Nephron (organoid): Measurements from ENCODE around the gene USH2A.

ENCODE experiments used
- H3K27ac Mint-ChIP-seq, 3 experiments: 2 replicates each; pipeline ENCODE4 v1.8.0; 2020; ENCODE audit warnings: mixed read lengths in 3 of 3, mild to moderate bottlenecking in 2 of 3, moderate library complexity in 1 of 3
- H3K27me3 Mint-ChIP-seq: 2 replicates; pipeline ENCODE4 v1.8.0; 2021; ENCODE audit warnings: low read depth, mild to moderate bottlenecking, moderate library complexity, mixed read lengths
- H3K36me3 Mint-ChIP-seq: 2 replicates; pipeline ENCODE4 v1.8.0; 2020; ENCODE audit warnings: low read depth, mixed read lengths
- H3K4me1 Mint-ChIP-seq: 2 replicates; pipeline ENCODE4 v1.8.0; 2020; ENCODE audit warnings: mixed read lengths
- H3K4me3 Mint-ChIP-seq, 3 experiments: 2 replicates each; pipeline ENCODE4 v1.8.0; 2020; ENCODE audit warnings: mild to moderate bottlenecking in 3 of 3, mixed read lengths in 3 of 3, moderate library complexity in 2 of 3
- H3K9me3 Mint-ChIP-seq: 2 replicates; pipeline ENCODE4 v1.8.0; 2020; ENCODE audit warnings: mixed read lengths
- TF ChIP-seq, protein P1 (sequence below), 3 experiments: fragments of 200-600 bp; sonication (generic); IDR thresholded peaks; one replicate each; pipeline ENCODE4 v1.5.0; 2021; ENCODE audit warnings: antibody characterized with exemption in 3 of 3; ENCODE audit not compliant: unreplicated experiment in 3 of 3

Gene USH2A

DNA sequence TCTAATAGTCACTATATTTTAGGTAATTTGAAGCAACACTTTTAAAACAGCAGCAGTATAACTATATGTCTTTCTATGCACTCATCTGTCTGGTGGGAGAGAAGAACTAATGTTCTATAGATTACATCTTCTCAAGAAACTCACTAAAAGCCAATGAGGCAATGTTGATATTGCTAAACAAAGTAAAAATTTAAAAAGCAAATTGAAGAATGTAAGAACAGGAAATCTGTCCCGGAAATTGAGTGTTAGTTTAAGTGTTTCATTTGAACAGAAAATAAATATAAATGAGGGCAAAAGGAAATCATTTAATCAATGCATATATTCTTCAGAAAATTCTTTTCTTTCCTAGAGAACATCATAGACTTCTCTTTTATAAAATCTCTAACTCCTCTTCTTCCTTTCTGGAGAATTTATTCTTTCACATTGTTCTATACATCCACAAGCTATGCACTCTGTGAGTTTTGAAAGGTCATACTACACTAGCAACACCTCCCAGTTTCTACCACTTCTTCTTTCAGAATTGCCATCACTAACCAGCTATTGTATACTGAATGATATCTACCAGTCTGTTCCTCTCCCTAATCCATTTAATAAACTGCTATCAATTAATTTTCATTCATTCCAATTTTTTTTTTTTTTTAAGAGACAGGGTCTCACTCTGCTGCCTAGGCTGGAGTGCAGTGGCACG lies 153.0 kb downstream of the USH2A start:
- no peaks in the 10 kb centered on the region for H3K27me3 Mint-ChIP-seq
- no peak overlapping the region for H3K27ac Mint-ChIP-seq
- H3K4me1 Mint-ChIP-seq = no peaks in the 10 kb centered on the region
- H3K36me3 Mint-ChIP-seq = no peaks in the 10 kb centered on the region
- TF ChIP-seq, protein P1, sequence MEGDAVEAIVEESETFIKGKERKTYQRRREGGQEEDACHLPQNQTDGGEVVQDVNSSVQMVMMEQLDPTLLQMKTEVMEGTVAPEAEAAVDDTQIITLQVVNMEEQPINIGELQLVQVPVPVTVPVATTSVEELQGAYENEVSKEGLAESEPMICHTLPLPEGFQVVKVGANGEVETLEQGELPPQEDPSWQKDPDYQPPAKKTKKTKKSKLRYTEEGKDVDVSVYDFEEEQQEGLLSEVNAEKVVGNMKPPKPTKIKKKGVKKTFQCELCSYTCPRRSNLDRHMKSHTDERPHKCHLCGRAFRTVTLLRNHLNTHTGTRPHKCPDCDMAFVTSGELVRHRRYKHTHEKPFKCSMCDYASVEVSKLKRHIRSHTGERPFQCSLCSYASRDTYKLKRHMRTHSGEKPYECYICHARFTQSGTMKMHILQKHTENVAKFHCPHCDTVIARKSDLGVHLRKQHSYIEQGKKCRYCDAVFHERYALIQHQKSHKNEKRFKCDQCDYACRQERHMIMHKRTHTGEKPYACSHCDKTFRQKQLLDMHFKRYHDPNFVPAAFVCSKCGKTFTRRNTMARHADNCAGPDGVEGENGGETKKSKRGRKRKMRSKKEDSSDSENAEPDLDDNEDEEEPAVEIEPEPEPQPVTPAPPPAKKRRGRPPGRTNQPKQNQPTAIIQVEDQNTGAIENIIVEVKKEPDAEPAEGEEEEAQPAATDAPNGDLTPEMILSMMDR (IDR thresholded peaks at IDR 0.05; ENCODE audit: unreplicated experiment in 3 of 3) = no peak
- H3K4me3 Mint-ChIP-seq = no peak overlapping the region
- H3K9me3 Mint-ChIP-seq = no peaks in the 10 kb centered on the region

DNA sequence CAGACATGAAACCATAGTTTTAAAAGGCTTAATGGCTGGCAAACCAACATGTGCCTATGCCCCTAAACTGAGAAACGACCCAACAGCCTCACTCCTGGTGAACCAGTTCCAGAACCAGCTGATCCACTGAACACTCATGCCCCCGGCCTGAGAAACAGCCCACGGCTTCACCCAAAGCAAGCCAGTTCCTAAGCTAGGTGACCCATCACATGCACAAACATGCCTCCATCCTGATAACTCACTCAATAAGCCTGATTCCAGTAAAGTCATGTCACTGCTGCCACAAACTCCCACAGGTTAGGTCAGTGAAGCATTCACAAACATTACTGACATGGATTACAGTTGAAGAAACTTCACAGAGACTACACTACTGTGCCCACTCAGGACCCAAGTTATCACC lies 161.6 kb downstream of the USH2A start:
- Mint-ChIP-seq H3K27ac (no peak overlapping the region), H3K4me1 (no peaks in the 10 kb centered on the region), H3K9me3 (peaks cover 3% of the 10 kb centered on the region), H3K36me3 (no peaks in the 10 kb centered on the region), H3K4me3 (no peak overlapping the region), H3K27me3 (no peaks in the 10 kb centered on the region)
- TF ChIP-seq, protein P1 (IDR thresholded peaks at IDR 0.05; ENCODE audit: unreplicated experiment in 3 of 3) = no peak

DNA sequence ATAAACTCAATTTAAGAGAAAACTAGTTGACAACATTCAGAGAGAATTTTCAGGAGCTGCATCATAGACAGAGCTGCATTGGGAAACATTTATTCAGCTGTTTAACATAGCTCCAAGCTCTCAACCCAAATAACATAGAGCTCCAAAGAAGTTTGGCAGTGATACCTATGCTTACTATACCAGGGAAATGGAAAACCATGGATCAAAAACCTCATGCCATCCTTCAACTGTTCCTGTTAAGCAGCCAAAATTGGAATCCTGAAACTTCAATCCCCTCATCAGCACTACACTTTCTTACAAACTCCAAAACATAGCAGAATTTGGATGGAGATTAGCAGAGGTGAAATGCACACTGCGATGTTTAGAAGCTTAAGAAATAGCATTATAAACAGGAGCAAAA lies 164.4 kb downstream of the USH2A start:
- H3K4me3 Mint-ChIP-seq = no peak overlapping the region
- no peaks in the 10 kb centered on the region for H3K4me1 Mint-ChIP-seq
- peaks cover 6% of the 10 kb centered on the region for H3K9me3 Mint-ChIP-seq
- no peaks in the 10 kb centered on the region for H3K36me3 Mint-ChIP-seq
- TF ChIP-seq, protein P1 (IDR thresholded peaks at IDR 0.05; ENCODE audit: unreplicated experiment in 3 of 3) = no peak
- H3K27ac Mint-ChIP-seq = no peak overlapping the region
- H3K27me3 Mint-ChIP-seq = no peaks in the 10 kb centered on the region

DNA sequence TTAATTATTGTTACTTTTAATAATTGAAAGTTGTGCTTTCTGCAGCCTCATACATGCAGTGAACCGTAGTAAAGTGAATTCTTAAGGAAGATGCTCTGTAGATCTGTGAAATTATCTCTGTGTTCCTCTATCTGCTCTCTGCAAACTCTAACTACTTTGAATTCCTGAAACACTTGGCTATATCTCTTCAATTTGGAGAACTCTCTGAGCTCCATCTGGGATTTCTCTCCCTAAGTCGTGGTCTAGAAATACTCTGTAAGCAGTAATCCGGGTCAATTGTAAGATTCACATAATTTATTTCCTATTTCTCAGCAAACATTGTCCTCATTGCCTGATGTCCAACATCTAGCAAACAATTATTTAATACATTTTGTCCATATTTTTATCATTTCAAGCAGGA lies 164.9 kb downstream of the USH2A start:
- Mint-ChIP-seq H3K27ac (no peak overlapping the region), H3K36me3 (no peaks in the 10 kb centered on the region), H3K27me3 (peaks cover 1% of the 10 kb centered on the region), H3K9me3 (peaks cover 6% of the 10 kb centered on the region), H3K4me1 (no peaks in the 10 kb centered on the region), H3K4me3 (no peak overlapping the region)
- TF ChIP-seq, protein P1 (IDR thresholded peaks at IDR 0.05; ENCODE audit: unreplicated experiment in 3 of 3) = no peak

DNA sequence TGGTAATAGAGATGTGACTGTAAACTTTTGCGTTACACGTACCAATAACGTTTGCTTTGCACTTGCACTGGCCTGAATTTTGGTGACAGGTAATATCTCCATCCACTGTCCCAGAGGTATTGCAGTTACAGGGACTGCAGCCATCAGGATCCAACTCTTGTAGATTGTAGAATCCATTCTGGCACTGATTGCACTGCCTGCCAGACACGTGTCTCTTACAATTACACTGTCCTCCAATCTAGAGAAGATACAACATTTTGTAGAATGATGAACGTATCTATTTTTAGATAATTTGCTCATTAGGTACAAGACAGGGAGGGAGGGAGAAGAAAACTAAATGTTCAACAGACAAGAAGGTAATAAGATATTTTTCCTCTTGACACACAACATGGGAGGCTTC lies 172.4 kb downstream of the USH2A start:
- TF ChIP-seq, protein P1 (IDR thresholded peaks at IDR 0.05; ENCODE audit: unreplicated experiment in 3 of 3) = no peak
- Mint-ChIP-seq H3K27ac (no peak overlapping the region), H3K36me3 (no peaks in the 10 kb centered on the region), H3K9me3 (peaks cover 3% of the 10 kb centered on the region), H3K27me3 (peaks cover 3% of the 10 kb centered on the region), H3K4me1 (no peaks in the 10 kb centered on the region), H3K4me3 (no peak overlapping the region)

DNA sequence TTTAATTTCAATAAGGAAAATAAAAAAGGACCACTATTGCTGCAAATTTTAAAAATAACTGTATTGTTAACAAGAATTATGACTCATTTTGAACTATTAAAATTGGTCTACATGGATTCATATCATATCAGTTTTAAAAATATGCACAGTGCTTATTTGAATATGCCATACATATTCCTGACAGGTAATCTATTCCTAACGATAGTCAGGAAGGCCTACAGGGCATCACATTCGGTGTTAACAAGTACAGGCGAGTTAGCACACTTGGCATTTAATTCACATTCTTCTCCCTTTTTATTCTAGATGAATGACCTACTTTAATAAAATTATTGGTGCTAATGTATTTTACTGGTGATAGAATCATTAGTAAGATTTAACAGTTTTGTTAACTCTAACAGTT lies 174.6 kb downstream of the USH2A start:
- H3K27me3 Mint-ChIP-seq = peaks cover 3% of the 10 kb centered on the region
- H3K36me3 Mint-ChIP-seq = no peaks in the 10 kb centered on the region
- H3K27ac Mint-ChIP-seq = no peak overlapping the region
- no peaks in the 10 kb centered on the region for H3K9me3 Mint-ChIP-seq
- TF ChIP-seq, protein P1 (IDR thresholded peaks at IDR 0.05; ENCODE audit: unreplicated experiment in 3 of 3) = no peak
- no peak overlapping the region for H3K4me3 Mint-ChIP-seq
- no peaks in the 10 kb centered on the region for H3K4me1 Mint-ChIP-seq
